ENCODE data around the gene CARNS1.

CARNS1 gene

GRCh38 chr11:67390947-67391303 lies 24.6 kb upstream of the CARNS1 start:
- no peak for TF ChIP-seq CTCF (IDR thresholded peaks at IDR 0.05)

GRCh38 chr11:67391304-67392182 lies 23.9 kb upstream of the CARNS1 start, which contains the start of gene RAD9A:
TSS of gene RAD9A (plus strand) at chr11:67391986. CDS start at chr11:67392045, 59 bp downstream.
- TF ChIP-seq CTCF (IDR thresholded peaks at IDR 0.05) = no peak

GRCh38 chr11:67392183-67392715 lies 23.2 kb upstream of the CARNS1 start:
- TF ChIP-seq CTCF (IDR thresholded peaks at IDR 0.05) = no peak

GRCh38 chr11:67393437-67393836 lies 22.0 kb upstream of the CARNS1 start:
- no peak for TF ChIP-seq CTCF (IDR thresholded peaks at IDR 0.05)

GRCh38 chr11:67393990-67394389 lies 21.5 kb upstream of the CARNS1 start:
- TF ChIP-seq CTCF (IDR thresholded peaks at IDR 0.05) = no peak

- no peak for TF ChIP-seq CTCF (IDR thresholded peaks at IDR 0.05)
These were observed 19.8 kb upstream of the CARNS1 start for GRCh38 chr11:67395555-67396258.

GRCh38 chr11:67396259-67396581 lies 19.3 kb upstream of the CARNS1 start:
- TF ChIP-seq CTCF (IDR thresholded peaks at IDR 0.05) = no peak
